HepG2 (cell line): ENCODE results near the gene SIK3. TPM values are rescaled to one million over a fixed set of nuclear protein-coding genes. Genes with fewer than 3 reads are reported as not detected.

Experiments used
- ATAC-seq: fragments of 200-7000 bp; cut with Tn5 transposase; 3 replicates; pipeline ENCODE4 v1.9.1; 2020; ENCODE audit warnings: mild to moderate bottlenecking, moderate library complexity
- BruUV-seq: library from RNA; stranded (reverse); fragments of 400-500 nt; replicated peaks from 2 replicates; lab custom pipeline; 2021; lab: Mats Ljungman, UMichigan
- CTCF ChIA-PET: fragments of 300-600 bp; formaldehyde crosslinking; extraction: SDS; loops from one replicate; lab custom pipeline; 2021; ENCODE audit warnings: low total read pairs, inconsistent platforms, low intra/inter-chr PET ratio; lab: Yijun Ruan, JAX
- POLR2A ChIA-PET: fragments of 350-600 bp; sonication (Branson Sonifier 250); formaldehyde crosslinking; loops from one replicate; lab custom pipeline; 2020; ENCODE audit warnings: antibody characterized with exemption, inconsistent platforms; lab: Yijun Ruan, JAX
- DNase-seq: peaks from one replicate; pipeline ENCODE4 v3.0.0-alpha.2; 2015; ENCODE audit warnings: low spot score
- FAIRE-seq: peaks from 3 replicates; lab custom pipeline; 2011; peaks lifted over from hg19 to GRCh38; lab: Jason Lieb, UNC
- H2AFZ ChIP-seq: one replicate; pipeline ENCODE4 v1.6.1; 2011; ENCODE audit warnings: low read length, inconsistent platforms
- H3K27ac ChIP-seq: fragments of 300-600 bp; 3 replicates; pipeline ENCODE4 v1.8.0; 2011; ENCODE audit warnings: mixed run types, mild to moderate bottlenecking, mixed read lengths, low read length, inconsistent platforms; ENCODE audit not compliant: insufficient read depth; ENCODE audit errors: extremely low read length
- H3K27me3 ChIP-seq, 2 experiments: fragments of 200-600 bp in 1 of 2; 2 replicates in 1 of 2; 3 replicates in 1 of 2; pipeline versions ENCODE4 v1.6.0 to v1.8.0; 2011; ENCODE audit warnings: low read length in 2 of 2, mild to moderate bottlenecking in 2 of 2, moderate library complexity in 2 of 2, inconsistent platforms in 1 of 2; ENCODE audit not compliant: insufficient read depth in 2 of 2, control insufficient read depth in 1 of 2
- H3K36me3 ChIP-seq, 2 experiments: fragments of 200-600 bp in 1 of 2; replicated peaks in 1 of 2; 2 replicates in 1 of 2; 3 replicates in 1 of 2; pipeline versions ENCODE4 v1.5.1 to v1.8.0; 2011; ENCODE audit warnings: low read length in 2 of 2, inconsistent platforms in 1 of 2; ENCODE audit not compliant: insufficient read depth in 2 of 2, control insufficient read depth in 1 of 2
- H3K4me1 ChIP-seq: 2 replicates; pipeline ENCODE4 v1.5.1; 2012; ENCODE audit warnings: low read length, inconsistent platforms; ENCODE audit not compliant: insufficient read depth
- H3K4me2 ChIP-seq: 2 replicates; pipeline ENCODE4 v1.6.0; 2011; ENCODE audit warnings: low read depth, low read length, inconsistent platforms
- H3K4me3 ChIP-seq, 3 experiments: fragments of 200-600 bp in 1 of 3; sonication (generic), shearing (Covaris generic) in 1 of 3; replicated peaks in 1 of 3; 2 replicates each; pipeline ENCODE4 v1.5.1; 2011 to 2016; ENCODE audit warnings: low read length in 3 of 3, inconsistent platforms in 2 of 3, low read depth in 2 of 3, mild to moderate bottlenecking in 2 of 3, control low read depth in 1 of 3, mixed read lengths in 1 of 3; ENCODE audit not compliant: insufficient read depth in 1 of 3
- H3K79me2 ChIP-seq: one replicate; pipeline ENCODE4 v1.6.1; 2011; ENCODE audit warnings: low read length, inconsistent platforms; ENCODE audit not compliant: insufficient read depth
- H3K9ac ChIP-seq: 2 replicates; pipeline ENCODE4 v1.6.0; 2011; ENCODE audit warnings: mild to moderate bottlenecking, low read depth, low read length, inconsistent platforms; ENCODE audit not compliant: insufficient read depth
- H3K9me3 ChIP-seq: 2 replicates; pipeline ENCODE4 v1.5.1; 2012; ENCODE audit warnings: mild to moderate bottlenecking, low read length
- H4K20me1 ChIP-seq: 2 replicates; pipeline ENCODE4 v1.6.0; 2011; ENCODE audit warnings: inconsistent platforms, mild to moderate bottlenecking, low read length, moderate library complexity; ENCODE audit not compliant: insufficient read depth
- ADNP ChIP-seq: sonication (generic); formaldehyde crosslinking; IDR thresholded peaks from 2 replicates; pipeline ENCODE4 v1.4.0; 2020; ENCODE audit warnings: missing genetic modification reagents
- BHLHE40 ChIP-seq: IDR thresholded peaks from 2 replicates; pipeline ENCODE4 v1.6.1; 2011; ENCODE audit warnings: low read length, improper control_type of control experiment
- NR2C2 ChIP-seq: sonication (generic); formaldehyde crosslinking; IDR thresholded peaks from 2 replicates; pipeline ENCODE4 v1.4.0; 2020; ENCODE audit warnings: missing genetic modification reagents, mild to moderate bottlenecking, moderate library complexity, borderline replicate concordance
- TFE3 ChIP-seq: IDR thresholded peaks from 2 replicates; pipeline ENCODE4 v1.6.1; 2016
- ZBTB20 ChIP-seq: sonication (generic); formaldehyde crosslinking; IDR thresholded peaks from 2 replicates; pipeline ENCODE4 v1.8.1; 2023; ENCODE audit warnings: missing genetic modification reagents, low read depth, mild to moderate bottlenecking, borderline replicate concordance
- ZNF282 ChIP-seq: fragments of 450-650 bp; IDR thresholded peaks from 2 replicates; pipeline ENCODE4 v1.6.1; 2018; ENCODE audit not compliant: partially characterized antibody
- ZNF598 ChIP-seq: sonication (generic); formaldehyde crosslinking; IDR thresholded peaks from 2 replicates; pipeline ENCODE4 v1.5.1; 2020; ENCODE audit warnings: mild to moderate bottlenecking, missing genetic modification reagents, borderline replicate concordance
- ZNF737 ChIP-seq: sonication (generic); formaldehyde crosslinking; IDR thresholded peaks from 2 replicates; pipeline ENCODE4 v1.5.0; 2020; ENCODE audit warnings: missing genetic modification reagents, mild to moderate bottlenecking, borderline replicate concordance
- ZSCAN12 ChIP-seq: sonication (generic); formaldehyde crosslinking; IDR thresholded peaks from 2 replicates; pipeline ENCODE4 v1.9.0; 2021; ENCODE audit warnings: mild to moderate bottlenecking, missing genetic modification reagents
- WGBS: methylation state at CpG from one replicate; pipeline ENCODE4 v1.1.6; 2017; ENCODE audit warnings: low lambda C conversion rate; 5-methylcytosine and 5-hydroxymethylcytosine counted together
- in situ Hi-C: cut with HindIII; loops from 2 replicates; pipeline ENCODE4 v1.10.0; 2017; ENCODE audit warnings: low pct_unique_long_range_greater_than_20kb; ENCODE audit not compliant: extremely low pct_ligation_motif_present
- intact Hi-C: fragments of 100-400 bp; cut with micrococcal nuclease; formaldehyde crosslinking; loops from one replicate; pipeline ENCODE4 v1.10.0; 2022; ENCODE audit not compliant: unreplicated experiment
- polyA plus RNA-seq, 8 experiments: library from polyadenylated mRNA; depleted of rRNA in 3 of 8; stranded (reverse) in 7 of 8; unstranded in 1 of 8; fragments of >200 nt; fragmentation: Illumina TruSeq in 4 of 8; extraction: Trizol in 4 of 8; gene quantifications; 2 replicates each; pipeline versions ENCODE4 v1.2.1 to v1.2.3, GENCODE V29; 2011 to 2016; ENCODE audit warnings: low read depth in 4 of 8, missing spikeins in 1 of 8, mixed read lengths in 1 of 8; ENCODE audit not compliant: insufficient read depth in 1 of 8
- total RNA-seq, 5 experiments: library from RNA; depleted of rRNA; stranded (reverse); fragments of >200 nt; fragmentation: Illumina TruSeq; extraction: Trizol; gene quantifications; 2 replicates each; pipeline ENCODE4 v1.2.3, GENCODE V29; 2016; ENCODE audit warnings: low read depth in 1 of 5
- TF ChIP-seq, protein P1 (sequence below): sonication (generic); formaldehyde crosslinking; IDR thresholded peaks from 2 replicates; pipeline ENCODE4 v1.4.0; 2020; ENCODE audit warnings: low read depth, mild to moderate bottlenecking, missing genetic modification reagents
- TF ChIP-seq, protein P2 (sequence below): fragments of 450-650 bp; IDR thresholded peaks from 2 replicates; pipeline ENCODE4 v1.6.1; 2017; ENCODE audit warnings: mild to moderate bottlenecking
- TF ChIP-seq, protein P3 (sequence below): IDR thresholded peaks from 2 replicates; pipeline ENCODE4 v1.6.1; 2016; ENCODE audit warnings: missing biosample characterization, missing genetic modification reagents, low read depth

SIK3 gene
- total and polyA plus RNA-seq, 2 of the 13 experiments (the other 11 are each of a cell fraction or from before 2014, with no cell fraction given): 5.7 to 9.8 TPM

DNA sequence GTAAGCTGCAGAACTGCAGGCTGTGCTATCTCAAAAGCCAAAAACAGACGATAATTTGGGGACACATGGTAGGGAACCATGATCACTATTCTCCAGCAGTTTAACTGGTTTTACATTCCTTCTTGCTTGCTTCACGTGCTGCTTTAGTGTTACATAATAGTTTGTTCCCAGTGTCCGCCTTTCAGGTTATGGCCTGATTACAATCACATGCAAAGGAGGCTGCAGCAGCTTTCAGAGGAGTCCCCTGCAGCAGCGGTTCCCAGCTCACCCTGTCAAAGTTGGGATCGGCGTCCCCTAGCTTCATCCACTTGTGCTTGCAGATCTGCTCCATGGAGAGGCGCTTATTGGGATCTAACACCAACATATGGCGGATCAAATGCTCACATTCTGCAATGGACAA is 221.6 kb downstream of the SIK3 start:
- in situ Hi-C loops (no loop called here), intact Hi-C loops (no loop called here)
- no peak for ATAC-seq
- 93% methylated on average over 8 of the region's 8 CpGs for WGBS
- ChIA-PET CTCF (no interaction called here), POLR2A (no interaction called here)
- TF ChIP-seq BHLHE40: no peak
- TF ChIP-seq ZNF598 (CRISPR knock-in tag): no peak
- TF ChIP-seq ZBTB20 (CRISPR knock-in tag): no peak
- no peak for TF ChIP-seq ZNF282
- no peak for TF ChIP-seq ADNP
- no peak for TF ChIP-seq TFE3 (CRISPR knock-in tag)
- TF ChIP-seq ZNF737: no peak
- TF ChIP-seq ZSCAN12 (CRISPR knock-in tag): no peak
- BruUV-seq: no TSS peak
- Histone ChIP-seq H3K27me3 (no peaks in the 10 kb centered on the region), H3K79me2 (no peaks in the 10 kb centered on the region), H3K4me1 (no peaks in the 10 kb centered on the region), H3K9me3 (no peaks in the 10 kb centered on the region), H3K36me3 (peaks cover 17 to 47% of the 10 kb centered on the region in 2 experiments; a peak in 4 of 5 replicates), H3K27ac (no peak overlapping the region), H3K9ac (no peak overlapping the region), H3K4me3 (no peak overlapping the region), H2AFZ (no peak overlapping the region), H3K4me2 (no peak overlapping the region), H4K20me1 (no peaks in the 10 kb centered on the region)
- no peak for DNase-seq
- no peak for FAIRE-seq

DNA sequence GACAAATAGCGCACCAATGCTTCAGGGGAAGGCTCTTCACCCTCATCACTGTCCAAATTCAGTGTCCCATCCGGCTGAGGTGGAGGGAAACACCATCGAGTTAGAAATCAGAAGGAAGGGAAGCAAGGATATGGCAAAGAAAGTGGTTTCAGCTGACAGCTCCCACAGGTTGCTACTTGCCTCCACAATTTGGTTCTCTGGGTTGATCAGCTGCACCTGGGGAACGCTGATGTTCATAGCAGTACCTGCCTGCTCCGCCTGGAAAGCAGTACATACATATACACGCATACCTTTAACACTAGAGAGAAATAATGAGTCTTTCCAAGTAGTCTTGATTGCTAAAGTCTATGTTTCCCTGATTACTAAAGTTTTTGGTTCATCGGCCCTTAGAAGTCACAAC is 223.0 kb downstream of the SIK3 start:
- in situ Hi-C loops (no loop called here), intact Hi-C loops (no loop called here)
- Histone ChIP-seq H3K27ac (no peak overlapping the region), H3K27me3 (no peaks in the 10 kb centered on the region), H2AFZ (no peak overlapping the region), H3K9ac (no peak overlapping the region), H3K79me2 (no peaks in the 10 kb centered on the region), H3K4me3 (no peak overlapping the region), H3K4me2 (no peak overlapping the region), H3K4me1 (peaks cover 8% of the 10 kb centered on the region), H3K9me3 (no peaks in the 10 kb centered on the region), H4K20me1 (no peaks in the 10 kb centered on the region), H3K36me3 (peaks cover 17 to 62% of the 10 kb centered on the region in 2 experiments; a peak in 4 of 5 replicates)
- FAIRE-seq: no peak
- ChIA-PET POLR2A (no interaction called here), CTCF (no interaction called here)
- BruUV-seq: no TSS peak
- WGBS: 97% methylated on average over 7 of the region's 7 CpGs
- no peak for DNase-seq
- no peak for ATAC-seq
- TF ChIP-seq, protein P1, sequence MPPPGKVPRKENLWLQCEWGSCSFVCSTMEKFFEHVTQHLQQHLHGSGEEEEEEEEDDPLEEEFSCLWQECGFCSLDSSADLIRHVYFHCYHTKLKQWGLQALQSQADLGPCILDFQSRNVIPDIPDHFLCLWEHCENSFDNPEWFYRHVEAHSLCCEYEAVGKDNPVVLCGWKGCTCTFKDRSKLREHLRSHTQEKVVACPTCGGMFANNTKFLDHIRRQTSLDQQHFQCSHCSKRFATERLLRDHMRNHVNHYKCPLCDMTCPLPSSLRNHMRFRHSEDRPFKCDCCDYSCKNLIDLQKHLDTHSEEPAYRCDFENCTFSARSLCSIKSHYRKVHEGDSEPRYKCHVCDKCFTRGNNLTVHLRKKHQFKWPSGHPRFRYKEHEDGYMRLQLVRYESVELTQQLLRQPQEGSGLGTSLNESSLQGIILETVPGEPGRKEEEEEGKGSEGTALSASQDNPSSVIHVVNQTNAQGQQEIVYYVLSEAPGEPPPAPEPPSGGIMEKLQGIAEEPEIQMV: no peak
- TF ChIP-seq, protein P2, sequence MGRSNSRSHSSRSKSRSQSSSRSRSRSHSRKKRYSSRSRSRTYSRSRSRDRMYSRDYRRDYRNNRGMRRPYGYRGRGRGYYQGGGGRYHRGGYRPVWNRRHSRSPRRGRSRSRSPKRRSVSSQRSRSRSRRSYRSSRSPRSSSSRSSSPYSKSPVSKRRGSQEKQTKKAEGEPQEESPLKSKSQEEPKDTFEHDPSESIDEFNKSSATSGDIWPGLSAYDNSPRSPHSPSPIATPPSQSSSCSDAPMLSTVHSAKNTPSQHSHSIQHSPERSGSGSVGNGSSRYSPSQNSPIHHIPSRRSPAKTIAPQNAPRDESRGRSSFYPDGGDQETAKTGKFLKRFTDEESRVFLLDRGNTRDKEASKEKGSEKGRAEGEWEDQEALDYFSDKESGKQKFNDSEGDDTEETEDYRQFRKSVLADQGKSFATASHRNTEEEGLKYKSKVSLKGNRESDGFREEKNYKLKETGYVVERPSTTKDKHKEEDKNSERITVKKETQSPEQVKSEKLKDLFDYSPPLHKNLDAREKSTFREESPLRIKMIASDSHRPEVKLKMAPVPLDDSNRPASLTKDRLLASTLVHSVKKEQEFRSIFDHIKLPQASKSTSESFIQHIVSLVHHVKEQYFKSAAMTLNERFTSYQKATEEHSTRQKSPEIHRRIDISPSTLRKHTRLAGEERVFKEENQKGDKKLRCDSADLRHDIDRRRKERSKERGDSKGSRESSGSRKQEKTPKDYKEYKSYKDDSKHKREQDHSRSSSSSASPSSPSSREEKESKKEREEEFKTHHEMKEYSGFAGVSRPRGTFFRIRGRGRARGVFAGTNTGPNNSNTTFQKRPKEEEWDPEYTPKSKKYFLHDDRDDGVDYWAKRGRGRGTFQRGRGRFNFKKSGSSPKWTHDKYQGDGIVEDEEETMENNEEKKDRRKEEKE: no peak
- no peak for TF ChIP-seq NR2C2 (CRISPR knock-in tag)
- TF ChIP-seq, protein P3, sequence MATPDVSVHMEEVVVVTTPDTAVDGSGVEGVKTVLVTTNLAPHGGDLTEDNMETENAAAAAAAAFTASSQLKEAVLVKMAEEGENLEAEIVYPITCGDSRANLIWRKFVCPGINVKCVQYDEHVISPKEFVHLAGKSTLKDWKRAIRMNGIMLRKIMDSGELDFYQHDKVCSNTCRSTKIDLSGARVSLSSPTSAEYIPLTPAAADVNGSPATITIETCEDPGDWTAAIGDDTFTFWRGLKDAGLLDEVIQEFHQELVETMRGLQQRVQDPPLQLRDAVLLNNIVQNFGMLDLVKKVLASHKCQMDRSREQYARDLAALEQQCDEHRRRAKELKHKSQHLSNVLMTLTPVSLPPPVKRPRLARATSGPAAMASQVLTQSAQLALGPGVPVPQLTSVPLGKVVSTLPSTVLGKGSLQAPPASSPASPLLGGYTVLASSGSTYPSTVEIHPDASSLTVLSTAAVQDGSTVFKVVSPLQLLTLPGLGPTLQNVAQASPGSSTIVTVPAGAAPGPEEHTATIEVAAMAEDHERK: no peak
